HG02938 (cell line): Measurements from ENCODE around the gene SLC2A9.
A peak's percentile ranks its signal among the peaks of the same experiment; 100 is the strongest.

ENCODE experiments used
- ATAC-seq: cut with Tn5 transposase; IDR thresholded peaks from one replicate; pipeline ENCODE4 v1.9.1; 2021; ENCODE audit warnings: mild to moderate bottlenecking, moderate library complexity; ENCODE audit not compliant: unreplicated experiment

Gene SLC2A9

GRCh38 chr4:9898596-9899305, 122.5 kb downstream of the SLC2A9 start:
- no peak for ATAC-seq

DNA sequence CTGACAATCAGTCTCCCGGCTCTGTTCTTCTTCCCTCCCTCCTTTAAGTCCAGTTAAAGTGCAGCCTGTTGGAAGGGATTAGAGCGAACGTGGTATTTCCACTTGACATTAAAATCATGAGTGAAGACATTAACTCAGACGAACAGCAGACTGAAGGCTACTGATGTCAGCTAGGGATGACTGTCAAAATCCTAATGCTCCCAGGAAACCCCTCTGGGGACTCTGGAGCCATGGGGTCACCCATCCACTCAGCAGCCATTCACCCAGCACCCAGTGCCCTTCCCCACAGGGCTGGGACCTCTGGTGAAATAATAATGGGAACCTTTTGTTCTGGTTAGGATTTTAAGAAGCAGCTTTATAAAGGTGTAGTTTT, 126.0 kb downstream of the SLC2A9 start:
- ATAC-seq: no peak

DNA sequence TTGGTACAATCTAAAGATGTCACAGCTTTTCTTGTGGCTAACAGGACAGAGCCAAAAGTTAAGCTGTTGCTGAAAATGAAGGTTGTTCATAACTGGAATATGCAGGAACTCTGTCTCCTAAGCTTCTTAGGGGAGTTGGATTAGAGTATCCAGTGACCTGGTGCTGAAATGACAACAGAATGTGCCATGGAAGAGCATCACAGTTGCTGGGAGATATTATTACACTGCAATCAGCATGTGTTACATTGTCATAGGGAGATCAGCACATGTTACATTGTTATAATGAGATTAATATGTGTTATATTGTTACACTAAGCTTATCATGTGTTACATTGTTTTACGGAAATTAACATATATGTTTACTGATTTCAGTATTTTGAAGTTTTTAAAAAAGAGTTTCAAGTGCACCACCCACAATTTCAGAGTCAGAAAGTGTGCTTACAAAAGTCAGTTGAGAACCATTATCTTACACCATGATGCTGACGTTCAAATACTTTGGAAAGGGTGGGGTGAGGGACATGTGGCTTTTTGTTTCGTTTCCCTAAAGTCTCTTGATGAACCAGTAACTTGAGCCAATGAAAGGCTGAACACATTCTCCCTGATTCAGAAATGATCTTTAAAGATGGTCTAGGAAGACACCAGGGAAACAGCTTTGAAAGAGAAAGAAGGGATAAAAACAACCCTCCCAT, 126.5 kb downstream of the SLC2A9 start:
- no peak for ATAC-seq

DNA sequence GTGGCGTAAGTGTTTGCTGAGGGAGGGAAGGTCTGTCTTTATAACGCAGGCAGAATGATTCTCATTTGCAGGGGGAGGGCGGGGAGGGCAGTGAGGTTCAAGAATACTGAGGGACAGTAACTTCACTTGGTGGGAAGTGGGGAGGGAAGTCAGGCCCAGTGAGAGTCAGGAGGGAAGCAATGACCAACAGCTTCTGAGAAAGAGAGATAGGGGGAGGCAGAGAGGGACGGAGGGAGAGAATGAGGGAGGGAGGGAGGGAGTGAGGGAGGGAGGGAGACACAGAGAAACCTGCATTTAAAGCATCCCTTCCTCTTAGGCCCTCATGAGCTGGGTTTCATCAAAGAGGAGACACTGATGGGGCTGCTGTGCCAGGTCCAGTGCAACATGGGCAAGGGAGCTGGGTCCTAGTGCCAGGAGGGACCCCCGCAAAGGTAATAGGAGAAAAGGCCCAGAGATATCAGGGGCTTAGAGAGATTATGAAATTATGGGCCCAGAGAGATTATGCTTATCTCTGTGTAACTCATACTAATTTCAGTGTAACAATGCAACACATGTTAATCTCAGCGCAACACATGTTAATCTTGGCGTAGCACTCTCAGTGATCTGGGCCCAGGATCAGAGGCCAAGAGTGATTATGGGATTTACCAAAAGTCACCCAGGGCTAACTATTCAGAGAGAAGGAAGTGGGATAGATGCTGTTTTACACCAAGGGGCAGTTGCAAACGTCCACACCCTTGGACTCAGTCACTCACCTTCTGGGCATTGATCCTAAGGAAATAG, 127.8 kb downstream of the SLC2A9 start:
- ATAC-seq: no peak

- no peak for ATAC-seq
These were observed 129.6 kb downstream of the SLC2A9 start for GRCh38 chr4:9891740-9892139.

DNA sequence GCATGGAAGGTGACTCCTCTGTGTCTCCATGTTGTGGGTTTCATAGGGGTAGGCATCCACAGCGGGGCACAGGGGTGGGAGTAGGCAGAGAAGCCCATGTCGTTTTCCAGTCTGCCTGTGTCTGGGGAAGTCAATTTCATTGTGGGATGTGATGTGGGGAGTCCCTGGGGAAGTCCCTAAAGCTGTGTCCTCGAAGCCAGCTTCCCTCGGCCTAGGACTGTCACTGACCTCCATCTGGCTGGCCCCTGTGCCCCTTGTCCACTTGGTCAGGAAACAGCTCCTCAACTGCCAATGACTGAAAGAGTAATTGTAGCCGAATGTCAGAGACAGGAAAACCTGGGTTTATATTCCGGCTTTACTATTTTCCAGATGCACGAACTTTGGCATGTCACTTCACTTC, 130.2 kb downstream of the SLC2A9 start:
- no peak for ATAC-seq

- ATAC-seq: no peak
These were observed 132.0 kb downstream of the SLC2A9 start for GRCh38 chr4:9889306-9889705.

GRCh38 chr4:9885958-9886357, 135.3 kb downstream of the SLC2A9 start:
- ATAC-seq: no peak

- no peak for ATAC-seq
These were observed 140.7 kb downstream of the SLC2A9 start for GRCh38 chr4:9880406-9881197.

- ATAC-seq: no peak
These were observed 144.2 kb downstream of the SLC2A9 start for GRCh38 chr4:9877123-9877522.

- ATAC-seq: no peak
These were observed 145.8 kb downstream of the SLC2A9 start for GRCh38 chr4:9875516-9875915.

DNA sequence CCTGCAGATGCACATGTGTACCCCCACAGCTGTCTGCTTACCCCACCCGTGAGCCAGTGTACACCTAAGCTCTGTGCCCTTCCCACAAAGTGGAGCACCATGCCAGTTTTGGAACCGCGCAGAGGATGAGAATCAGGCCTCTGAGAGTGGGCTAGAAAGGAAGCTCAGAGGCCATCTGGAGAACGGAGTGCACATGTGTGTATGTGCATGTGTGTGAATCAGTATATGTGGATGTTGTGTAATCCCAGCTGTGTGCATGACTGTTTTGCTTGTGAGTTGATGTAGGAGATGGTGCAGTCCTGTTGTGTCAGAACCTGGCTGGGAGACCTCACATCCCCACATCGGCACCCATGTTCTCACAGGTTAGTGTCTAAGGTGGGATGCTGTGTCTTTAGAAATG, 146.9 kb downstream of the SLC2A9 start:
- ATAC-seq: no peak

- no peak for ATAC-seq
These were observed 151.0 kb downstream of the SLC2A9 start for GRCh38 chr4:9870165-9870790.

DNA sequence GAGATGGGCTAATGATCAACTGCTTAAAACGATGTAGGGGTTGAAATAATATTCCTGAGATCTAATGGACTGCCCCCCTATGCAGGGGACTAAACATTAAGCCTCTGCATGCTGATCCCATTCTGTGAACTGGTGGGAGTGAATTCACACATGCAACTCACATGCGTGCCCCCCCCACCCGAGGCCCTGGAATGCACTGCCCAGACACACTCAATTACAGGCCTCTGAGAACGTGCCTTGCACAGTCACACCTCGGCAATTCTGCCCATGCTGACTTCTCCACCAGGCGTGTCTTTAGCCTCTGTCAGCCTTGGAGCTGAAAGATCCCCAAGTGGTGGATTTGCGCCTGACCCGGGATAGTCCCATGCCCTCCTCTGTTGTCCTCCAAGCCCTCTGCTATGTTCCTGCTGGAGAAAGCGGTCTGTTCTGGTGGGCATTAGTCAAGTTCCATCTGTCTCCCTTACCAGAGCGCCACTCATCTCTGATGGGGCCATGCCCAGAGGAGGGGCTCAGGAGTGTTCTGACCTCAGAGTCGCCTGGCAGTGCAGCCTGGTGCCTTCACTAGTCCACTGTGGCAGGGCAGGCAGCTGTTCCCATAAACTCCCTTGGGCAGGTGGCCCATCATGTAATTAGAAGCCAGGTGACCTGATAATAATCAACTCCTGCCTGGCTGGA, 153.4 kb downstream of the SLC2A9 start:
- ATAC-seq: no peak

DNA sequence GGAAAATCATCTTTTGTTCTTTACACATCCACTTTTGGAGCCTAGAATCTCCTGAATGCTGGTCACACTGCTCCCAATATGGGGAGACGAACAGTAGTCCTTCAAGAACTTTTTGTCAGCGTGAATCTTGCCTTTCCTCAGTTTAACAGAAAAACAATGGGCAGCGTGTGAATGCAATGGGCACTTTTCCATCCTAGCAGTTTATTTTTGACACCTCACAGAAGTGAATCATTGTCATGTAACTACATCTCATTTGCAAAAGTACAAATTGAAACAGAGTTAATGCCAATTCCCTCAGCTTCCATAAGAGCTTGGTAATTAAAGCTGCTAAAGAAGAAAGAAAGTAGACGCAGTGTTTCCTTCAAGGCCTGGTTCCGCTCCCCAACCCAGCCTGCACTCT, 154.4 kb downstream of the SLC2A9 start:
- ATAC-seq: no peak

DNA sequence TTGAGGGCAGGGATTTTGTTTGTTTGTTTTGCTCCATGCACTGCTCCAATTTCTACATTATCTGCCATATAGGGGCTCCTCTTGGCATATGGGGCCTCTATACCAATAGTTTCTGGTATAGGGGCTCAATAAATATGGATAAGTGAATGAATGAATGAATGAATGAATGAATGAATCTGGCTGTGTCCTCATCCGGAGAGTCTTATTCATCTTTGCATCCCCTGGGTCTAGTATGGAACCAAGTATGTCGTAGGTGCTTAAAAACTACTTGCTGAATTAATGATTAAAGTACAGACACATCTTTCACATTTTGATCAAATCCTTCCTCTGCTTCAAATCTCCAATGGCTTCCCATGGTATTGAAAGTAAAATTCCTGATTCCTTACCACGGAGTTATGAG, 159.7 kb downstream of the SLC2A9 start:
- no peak for ATAC-seq

DNA sequence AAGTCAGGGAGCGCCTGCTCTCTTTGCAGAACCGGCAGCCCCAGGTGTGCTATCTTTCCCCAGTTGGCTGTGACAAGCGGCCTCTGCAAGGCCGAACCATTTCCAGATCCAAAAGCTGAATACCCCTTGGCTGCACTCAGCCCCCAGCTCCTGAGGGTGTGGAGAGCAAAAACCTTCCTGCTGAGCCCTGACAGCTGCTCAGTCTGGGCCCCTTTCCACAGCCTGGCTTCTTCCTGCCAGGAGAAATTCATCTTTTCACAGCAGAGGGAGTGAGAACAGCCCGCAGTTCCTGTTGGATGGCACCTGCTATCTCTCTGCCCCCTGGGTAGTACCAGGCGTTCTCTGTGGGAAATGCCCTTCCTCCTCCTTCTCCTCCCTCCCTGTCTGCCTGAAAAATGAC, 161.5 kb downstream of the SLC2A9 start:
- no peak for ATAC-seq

DNA sequence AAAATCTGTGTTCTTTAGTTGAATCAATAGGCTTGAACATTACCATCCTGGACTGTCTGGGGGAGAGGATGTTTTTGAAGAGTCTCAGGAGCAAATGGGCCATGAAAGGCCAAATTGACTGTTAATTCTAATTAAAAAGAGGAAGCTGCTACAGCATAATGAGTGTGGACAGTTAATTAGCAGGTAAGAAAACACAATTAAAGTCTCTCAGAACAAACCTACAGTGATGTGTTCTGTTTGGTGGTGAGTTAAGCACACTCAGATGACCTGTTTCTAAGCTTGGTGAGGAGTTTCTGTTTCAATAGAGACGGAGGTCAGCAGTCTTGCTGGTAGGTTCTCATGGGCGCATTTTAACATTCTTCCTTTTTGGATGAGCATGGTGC, 171.8 kb downstream of the SLC2A9 start:
- ATAC-seq: peak; percentile 52

DNA sequence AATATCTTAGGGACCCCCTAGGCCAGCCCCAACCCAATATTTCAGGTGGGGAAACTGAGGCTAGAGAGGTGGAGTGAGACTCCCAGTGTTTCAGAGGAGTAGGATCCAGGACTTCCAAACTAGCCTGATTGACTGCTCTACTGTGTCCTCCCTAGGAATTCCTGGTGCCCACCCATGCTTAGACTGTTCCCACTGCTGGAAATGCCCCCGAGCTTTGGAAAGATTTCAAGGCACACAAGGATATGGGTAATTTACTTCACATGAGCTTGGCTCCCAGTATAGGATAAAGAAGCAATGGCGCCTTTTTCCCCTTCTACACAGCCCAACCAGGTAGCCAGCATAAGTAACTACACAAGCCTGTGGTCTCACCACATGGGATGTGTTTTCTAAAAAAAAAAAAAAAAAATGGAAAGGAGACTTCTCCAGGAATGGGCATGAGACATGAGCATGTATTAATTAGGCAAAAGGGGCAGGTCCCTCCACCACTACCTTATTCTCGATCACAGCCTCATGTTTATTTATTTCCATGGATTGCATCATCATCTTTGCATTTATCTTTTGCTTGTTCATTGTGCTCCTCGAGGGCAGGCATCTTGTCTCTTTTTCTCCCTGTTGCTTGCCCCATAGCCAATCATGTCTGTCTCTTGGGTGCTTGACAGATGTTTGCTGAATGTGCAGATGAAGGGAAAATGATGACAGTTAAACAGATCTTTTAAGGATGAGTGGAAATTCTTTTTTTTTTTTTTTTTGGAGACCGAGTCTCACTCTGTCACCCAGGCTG, 173.1 kb downstream of the SLC2A9 start:
- no peak for ATAC-seq
